SW 1271 (cell line): ENCODE results near the gene GPR137.

Experiments used
- DNase-seq, 2 experiments: peaks; one replicate each; lab custom pipeline; 2025; lab: John Stamatoyannopoulos, UW

The GPR137 gene

DNA sequence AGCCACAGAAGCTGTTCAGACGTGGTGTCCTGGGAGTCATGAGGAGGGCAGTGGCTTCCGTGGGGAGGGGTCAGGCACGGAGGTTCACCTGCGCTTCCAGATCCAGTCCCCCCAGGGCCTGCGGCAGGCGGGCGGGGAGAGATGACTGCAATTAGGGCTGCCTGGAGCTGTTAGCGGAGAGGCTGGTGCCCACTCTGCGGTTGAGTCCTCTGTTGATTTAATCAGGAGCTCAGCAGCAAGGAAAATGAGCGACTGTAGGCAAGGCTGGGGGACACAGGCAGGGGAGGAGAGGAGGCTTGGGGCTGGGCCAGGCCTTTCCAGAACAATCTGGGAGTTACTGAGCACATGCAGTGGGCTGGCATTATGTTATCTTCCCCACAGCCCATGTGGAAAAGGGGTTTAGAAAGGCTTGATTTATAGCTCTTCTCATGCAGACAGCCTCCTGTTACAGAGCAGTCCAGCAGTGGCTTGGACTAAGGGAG is 21.2 kb upstream of the GPR137 start:
- no peak for DNase-seq

DNA sequence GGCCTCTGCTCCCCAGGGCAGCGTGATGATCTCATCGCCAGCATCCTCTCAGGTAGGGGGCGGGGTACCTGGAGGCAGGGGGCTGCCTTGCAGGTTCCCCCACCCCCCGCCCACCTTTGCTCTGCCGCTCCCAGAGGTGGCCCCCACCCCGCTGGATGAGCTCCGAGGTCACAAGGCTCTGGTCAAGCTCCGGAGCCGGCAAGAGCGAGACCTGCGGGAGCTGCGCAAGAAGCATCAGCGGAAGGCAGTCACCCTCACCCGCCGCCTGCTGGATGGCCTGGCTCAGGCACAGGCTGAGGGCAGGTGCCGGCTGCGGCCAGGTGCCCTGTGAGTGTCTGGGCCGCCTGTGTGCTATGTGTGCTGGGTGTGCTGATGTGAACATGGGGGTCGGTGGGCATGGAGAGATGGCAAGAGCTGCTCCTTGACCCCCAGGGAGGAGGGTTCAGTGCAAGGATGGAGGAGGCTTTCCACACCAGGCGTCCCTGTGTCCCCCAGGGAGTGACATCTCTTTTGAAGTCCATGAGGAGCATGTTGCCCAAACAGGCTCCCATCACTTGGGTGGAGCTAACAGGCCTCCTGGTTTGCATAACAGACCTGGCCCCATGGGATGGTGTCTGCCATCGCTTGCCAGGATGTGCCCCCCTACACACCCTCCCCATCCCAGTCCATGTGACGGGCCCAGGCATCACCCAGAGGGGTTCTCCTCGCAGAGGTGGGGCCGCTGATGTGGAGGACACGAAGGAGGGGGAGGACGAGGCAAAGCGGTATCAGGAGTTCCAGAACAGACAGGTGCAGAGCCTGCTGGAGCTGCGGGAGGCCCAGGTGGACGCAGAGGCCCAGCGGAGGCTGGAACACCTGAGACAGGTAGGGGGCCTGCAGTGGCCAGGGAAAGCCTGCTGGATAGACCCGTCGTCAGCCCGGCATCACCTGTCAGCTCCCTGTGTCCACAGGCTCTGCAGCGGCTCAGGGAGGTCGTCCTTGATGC is 20.2 kb upstream of the GPR137 start:
- DNase-seq = no peak

DNA sequence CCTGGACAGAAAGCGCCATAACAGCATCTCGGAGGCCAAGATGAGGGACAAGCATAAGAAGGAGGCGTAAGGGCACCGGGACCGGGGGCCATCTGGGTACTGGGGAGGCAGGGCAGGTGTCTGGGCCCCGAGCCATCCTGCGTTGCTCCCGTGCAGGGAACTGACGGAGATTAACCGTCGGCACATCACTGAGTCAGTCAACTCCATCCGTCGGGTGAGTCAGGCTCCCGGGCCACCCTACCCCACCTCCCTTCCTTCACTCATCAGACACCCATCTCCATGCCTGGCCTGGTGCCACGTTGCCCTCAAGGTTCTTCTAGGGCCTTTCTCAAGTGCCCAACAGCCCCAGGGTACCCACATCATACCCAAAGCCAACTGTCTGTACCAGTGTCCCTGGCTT is 19.3 kb upstream of the GPR137 start:
- DNase-seq = no peak

DNA sequence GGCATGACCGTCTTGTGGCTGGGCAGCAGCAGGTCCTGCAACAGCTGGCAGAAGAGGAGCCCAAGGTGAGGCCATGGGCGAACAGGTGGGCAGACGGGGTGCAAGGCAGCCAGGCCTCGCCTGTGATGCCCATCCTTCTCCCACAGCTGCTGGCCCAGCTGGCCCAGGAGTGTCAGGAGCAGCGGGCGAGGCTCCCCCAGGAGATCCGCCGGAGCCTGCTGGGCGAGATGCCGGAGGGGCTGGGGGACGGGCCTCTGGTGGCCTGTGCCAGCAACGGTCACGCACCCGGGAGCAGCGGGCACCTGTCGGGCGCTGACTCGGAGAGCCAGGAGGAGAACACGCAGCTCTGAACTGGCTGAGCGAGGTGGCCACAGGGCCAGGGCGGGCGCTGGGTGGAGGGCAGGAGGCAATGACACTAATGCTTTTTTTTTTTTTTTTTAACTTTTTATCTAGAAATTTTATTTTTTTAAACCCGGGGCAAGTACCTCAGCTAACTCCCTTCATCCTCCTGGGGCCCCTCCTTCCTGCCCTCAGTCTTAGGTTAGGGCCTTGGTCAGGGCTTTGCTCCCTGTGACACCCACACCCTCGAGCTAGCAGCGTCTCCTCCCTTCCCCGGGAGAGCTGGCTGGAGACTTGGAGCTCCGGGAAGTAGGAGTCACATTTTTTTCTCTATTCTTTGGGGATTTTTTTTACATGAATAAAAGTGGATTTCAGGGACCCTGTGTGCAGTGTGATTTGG is 18.3 kb upstream of the GPR137 start:
- DNase-seq = no peak

DNA sequence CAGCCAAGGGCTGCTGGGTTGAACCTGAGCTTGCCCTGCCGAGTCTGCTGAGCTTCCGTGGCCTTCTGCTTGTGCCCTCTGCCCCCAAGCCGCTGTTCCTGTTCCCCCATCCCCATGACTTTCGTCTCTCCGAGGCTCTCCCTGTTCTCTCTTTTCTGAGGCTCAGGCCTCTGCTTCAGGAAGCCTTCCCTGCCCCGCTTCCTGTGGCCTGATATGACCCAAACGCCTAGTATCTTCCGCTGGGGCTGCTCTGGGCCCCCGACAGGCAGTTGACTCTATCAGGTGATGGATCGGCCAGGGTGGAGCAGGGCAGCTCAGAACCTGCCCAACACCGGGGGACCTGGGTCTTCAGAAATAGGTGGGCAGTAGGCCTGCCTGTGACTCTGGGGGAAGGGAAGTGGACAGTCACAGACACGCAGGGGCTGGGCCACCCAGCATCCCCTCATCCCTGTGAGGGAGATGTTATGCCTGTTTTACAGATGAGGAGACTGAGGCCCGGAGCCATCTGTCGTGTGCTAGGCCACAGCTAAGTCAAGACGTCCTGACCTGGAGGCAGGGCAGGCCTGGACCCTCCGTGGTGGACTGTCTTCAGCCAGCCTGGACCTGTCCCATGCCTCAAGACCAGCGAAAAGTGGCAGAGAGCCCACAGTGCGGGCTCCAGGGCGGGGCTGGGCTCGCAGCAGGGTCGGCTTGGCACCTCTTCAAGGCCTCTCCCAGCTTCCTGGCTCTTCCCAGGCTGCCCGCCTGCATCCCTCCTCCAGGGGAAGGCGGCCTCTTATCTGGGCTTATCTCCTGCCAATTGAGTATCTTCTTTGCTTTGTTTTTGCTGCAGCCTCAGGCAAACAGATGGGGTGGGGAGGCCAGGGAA is 17.4 kb upstream of the GPR137 start:
- DNase-seq = peak in 1 of 2 experiments; percentile 62

DNA sequence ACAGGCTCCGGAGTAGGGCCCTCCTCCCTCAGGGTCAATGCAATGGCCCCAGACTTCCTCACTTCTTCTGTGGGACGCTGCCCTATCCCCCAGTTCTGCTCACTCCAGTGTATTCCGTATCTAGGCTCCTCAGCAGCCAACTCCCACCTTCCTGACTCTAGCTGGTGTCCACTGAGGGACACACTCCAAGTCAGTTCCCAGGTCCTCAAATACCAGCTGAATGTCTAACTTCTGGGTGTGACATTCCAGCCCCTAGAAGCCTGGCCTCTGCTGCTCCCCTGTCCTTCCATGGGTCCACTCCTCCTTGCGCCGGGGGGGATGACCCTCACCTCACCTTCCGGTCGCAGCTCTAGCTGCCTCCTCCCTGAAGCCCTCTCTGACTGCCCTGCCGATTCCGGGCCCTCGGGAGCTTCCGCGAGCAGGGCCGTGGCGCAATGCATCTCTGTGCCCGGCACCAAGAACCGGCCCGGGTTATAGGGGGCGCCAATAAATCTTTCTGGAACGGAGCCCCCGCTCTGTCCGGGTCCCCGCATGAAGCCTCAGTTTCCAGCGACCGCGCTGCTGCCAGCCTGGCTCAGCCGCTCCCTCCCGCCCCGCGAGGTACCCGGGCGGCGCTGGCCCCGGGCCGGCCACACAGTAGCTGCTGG is 16.6 kb upstream of the GPR137 start:
- DNase-seq = peak; percentile 59 to 62

DNA sequence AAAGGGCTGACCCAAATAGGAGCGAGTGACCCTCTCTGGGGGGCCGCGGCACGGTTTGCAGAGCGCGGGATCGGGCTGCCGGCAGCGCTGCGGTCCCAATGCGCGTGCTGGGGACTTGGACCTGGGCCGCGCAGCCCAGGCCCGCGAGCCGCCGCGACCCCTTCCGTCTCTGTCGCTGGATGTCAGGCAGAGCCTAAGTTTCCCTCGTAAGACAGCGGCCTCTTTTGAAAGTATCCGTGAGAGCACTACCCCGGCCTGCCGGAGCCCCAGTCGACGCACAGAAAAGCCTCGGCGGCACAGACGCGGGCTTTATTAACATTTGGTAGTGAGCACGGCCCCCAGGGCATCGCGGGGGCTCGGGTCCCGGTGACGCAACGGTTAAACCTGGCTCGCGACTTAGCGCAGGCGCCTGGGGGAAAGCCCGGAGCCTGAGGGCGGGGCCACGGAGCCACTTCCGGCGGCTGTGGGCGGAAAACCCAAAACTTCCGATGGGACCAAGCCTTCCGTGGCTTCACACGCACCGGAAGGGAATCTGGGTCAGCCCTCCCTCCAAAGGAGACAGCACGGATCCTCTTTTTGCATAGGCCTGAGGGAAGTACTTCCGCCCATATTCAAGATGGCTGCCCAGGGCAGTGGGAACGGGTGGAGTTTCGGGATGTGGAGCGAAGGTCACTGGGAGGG is 16.0 kb upstream of the GPR137 start:
- DNase-seq = peak; percentile 98 to 99

DNA sequence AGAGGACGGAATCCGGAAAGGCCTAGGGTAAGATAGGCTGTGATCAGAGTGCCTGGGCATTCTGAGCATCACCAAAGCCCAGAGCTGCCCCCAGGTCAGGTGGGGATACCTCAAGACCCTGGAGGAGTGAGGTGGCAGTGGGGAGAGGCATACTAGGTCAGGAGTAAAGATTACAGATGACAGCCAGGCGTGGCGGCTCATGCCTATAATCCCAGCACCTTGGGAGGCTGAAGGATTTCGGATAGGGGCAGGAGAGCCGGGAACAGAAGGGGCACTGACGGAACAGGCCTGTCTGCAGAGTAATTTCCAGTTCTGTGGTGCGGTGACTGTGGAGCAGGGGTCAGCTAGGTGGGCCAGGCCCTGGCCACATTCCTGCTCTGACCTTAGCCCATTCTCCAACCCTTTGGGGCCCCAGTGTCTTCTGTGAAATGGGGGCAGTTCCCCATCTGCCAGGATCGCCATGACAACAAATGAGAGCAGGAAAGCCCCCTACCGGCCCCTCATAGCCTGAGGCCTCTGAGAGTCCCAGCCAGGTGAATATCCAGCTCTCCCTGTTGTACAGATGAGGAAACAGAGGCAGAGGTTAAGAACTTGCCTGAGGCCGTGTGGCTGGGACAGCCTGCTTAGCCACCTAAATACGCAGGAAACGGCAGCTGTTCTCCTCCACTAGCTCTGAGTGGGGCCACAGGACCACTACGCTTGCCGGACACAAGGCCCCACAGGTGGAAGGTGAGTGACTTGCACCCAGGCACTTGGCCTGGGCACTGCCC is 10.4 kb upstream of the GPR137 start:
- no peak for DNase-seq

DNA sequence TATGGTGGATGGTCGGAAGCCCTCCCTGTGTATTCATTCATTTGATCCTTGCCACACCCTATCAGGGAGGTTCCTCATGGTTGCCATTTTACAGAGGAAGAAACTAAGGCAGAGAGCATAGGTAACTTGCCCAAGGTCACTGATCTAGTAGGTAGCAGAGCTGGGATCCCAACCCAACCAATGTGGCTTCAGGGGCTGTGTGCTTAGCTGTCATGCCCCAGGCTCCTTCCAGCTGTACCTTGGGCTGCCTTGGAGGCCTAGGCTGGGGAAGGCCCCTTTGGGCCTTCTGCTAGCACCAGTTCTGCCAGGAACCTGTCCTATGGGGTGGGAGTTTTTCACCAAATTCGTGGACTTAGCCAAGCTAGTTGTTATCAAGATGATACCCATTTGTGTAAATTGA is 9.8 kb upstream of the GPR137 start:
- DNase-seq = no peak

DNA sequence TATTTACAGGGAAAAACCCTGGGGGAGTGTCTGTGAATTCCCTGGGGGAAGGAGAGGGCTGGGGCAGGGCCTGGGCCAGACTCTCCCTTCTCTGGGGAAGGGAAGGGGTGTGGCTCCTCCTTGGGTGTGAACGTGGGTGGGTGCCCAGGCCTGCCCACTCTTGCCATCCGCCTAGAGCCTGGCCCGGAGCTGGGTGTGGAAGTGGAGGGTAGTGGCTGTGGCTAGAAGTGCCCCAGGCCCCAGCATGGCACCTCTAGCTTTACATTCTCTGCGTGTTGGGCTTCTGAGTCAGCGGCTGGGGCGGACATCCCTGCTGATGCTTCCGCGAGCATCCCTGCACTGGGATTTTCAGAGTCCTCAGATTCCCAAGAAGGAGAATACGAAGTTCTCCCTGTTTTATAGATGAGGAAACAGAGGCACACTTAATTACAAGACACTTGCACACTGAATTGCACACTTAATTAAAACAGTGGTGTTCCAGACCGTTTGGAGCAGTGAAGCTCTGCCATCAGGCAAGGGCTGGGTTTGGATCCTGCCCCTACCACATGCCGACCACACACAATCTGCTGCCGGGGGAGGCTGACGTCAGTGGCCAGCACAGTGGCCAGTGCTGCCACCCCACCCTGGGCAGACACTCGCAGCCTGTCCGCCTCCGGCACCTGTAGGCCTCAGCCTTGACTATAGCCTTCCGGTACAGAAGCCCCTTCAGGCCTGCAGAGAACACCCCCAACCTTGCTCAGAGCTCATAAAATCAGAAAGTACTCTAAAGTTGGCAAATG is 8.8 kb upstream of the GPR137 start:
- DNase-seq = no peak

DNA sequence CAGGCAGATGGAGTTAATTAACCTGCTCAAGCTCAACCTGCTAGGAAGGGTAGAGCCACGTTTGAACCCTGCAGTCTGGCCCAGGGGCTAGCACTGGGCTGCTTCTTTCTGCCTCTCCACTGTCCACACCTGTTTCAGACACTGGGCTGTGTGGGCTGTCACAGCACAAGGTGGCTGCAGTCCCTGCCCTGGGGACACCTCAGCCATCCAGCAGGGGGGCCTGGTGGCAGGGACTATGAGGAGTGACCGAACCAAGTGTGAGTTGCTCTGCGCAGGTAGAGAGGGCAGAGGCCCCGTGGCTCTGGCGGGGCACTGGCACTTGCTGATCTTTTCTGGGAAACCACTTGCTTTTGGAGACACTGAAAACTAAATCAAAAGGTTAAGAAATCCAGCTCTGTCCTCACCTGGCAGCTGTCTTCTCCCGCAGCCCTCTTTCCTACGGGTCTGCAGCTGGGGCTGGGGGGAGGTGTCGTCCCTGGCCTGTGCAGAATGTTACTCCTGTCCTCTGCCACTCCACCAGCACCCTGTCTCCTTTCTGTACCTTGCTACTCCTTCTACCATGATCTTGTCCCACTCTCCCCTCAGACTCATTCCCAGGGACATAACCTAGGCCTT is 7.0 kb upstream of the GPR137 start:
- DNase-seq = no peak

DNA sequence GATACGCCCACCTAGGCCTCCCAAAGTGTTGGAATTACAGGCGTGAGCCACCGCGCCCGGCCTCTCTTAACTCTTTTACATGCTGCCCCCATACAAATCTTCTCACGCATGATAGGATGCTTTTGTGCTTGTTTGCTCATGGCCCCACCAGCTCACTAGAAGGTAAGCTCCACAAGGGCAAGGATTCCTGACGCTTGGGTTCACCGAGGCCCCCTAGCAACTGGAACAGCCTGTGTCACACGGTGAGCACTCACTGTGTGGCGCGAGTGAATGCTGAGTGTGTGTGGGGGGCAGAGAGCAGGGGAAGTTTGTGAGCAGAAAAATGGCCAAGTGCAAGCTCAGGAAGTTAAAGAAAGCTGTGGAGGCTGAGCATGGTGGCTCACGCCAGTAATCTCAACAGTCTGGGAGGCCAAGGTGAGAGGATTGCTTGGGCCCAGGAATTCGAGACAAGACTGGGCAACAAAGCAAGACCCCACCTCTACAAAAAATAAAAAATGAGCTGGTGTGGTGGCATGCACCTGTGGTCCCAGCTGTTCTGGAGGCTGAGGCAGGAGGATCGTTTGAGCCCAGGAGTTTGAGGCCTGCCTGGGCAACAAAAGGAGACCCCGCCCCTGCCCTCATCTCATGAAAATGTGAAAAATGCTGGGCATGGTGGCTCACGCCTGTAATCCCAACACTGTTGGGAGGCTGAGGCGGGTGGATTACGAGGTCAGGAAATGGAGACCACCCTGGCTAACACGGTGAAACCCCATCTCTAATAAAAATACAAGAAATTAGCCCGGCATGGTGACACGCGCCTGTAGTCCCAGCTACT is 3.5 kb upstream of the GPR137 start:
- no peak for DNase-seq

DNA sequence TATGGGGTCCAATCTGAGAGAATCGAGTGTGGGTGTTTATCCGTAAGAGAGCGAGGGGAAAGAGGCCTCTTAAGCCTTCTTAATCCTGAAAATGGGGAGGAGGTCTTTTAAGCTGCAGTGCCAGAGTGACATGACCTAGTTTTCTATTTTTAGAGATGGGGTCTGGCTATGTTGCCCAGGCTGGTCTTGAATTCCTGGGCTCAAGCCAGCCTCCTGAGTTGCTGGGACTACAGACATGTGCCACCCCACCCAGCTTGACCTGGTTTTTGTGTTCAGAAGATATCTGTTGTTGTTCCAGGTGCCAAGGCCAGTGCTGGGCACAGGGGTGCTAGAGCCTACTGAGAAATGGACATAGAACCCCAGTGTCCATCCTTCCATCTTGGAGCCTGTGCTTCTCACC is 2.6 kb upstream of the GPR137 start:
- no peak for DNase-seq

DNA sequence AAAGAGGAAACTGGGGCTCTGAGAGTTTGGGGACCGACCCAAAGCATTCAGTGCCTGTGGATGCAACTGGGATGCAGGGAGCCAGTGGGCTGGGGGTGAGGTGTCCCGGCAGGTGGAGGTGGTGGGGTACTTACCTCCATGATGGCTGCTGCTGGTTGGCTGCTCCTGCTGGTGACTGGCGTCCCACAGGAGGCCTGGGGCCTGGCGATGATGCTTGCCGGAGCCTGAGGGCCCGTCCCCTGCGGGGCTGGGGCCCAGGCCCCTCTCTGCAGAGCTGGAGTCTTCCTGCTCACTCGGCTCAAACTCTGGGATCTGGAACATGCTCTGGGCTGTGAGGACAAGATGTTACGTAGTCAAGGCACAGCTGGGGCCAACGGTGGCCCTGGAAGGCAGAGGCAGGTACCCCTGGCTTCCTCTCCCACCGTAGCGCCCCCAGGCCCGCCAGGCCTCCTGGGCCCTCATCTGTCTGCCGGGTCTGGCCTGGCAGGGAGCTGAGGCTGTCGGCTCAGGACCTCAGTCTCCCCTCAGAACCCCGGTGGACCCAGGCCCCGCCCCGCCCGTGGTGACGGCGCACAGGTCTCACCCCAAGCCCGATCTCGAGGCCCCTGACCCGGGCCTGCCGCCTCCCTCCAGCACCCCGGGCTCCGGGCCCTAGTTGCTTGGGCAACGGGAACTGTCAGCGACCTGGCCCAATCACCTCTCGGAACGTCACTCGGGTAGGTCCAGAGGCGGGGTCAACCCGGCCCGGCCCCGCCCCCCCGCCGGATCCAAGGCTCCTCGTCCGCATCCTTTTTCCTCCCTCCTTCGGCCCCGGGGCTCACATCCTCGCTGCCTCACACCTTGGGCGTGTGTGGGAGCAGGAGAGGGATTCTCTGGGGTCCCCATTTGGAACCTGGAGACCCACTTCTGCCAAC is 1.3 kb upstream of the GPR137 start, which contains the start of gene BAD:
BAD (minus strand) TSS at position 618 of the 914 bp plus-strand sequence; CDS start at position 321, 297 bp downstream.
- DNase-seq = peak; percentile 78 to 89

DNA sequence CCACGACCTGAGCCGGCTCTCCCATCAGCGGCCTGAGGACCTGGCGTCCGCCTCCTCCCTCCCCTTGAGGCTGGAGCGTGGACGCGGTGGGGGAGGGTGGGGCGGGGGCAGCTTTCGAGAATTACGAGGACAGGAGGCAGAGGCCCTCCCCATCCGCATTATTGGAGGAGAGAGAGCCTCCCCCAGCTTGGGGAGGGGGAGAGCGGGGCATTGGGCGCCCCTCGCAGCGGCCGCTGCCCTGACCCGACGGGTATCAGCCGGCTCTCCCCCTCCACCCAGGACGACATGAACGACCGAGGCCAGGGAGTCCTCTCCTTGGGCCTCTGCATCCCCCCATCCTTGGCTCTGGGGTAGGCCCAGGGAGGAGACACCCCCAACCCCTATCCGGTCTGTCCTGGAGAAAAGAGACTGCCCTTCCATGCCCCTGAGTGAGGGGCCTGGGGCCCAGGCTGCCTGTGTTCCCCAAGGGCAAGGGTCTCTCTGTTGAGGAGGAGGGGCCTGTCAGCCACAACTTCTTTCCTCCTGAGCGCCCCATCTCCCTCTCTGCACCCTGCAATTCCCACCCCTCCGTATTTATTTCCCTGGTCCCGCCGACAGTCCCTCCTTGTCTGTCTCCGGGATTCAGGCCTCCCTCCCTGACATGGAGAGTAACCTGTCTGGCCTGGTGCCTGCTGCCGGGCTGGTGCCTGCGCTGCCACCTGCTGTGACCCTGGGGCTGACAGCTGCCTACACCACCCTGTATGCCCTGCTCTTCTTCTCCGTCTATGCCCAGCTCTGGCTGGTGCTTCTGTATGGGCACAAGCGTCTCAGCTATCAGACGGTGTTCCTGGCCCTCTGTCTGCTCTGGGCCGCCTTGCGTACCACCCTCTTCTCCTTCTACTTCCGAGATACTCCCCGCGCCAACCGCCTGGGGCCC is 495 bp downstream of the GPR137 start:
- peak in 1 of 2 experiments; percentile 40 for DNase-seq

DNA sequence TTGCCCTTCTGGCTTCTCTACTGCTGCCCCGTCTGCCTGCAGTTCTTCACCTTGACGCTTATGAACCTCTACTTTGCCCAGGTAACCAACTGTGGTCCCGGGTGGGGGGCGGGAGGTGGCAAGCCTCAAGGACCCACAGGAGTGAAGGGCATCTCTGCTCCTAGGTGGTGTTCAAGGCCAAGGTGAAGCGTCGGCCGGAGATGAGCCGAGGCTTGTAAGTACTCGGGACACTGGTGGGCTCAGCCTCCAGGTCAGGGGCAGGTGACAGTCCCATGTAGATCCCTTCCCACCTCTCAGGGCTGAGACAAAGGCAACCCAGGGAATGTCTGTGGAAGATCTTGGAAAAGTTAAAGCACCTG is 1.1 kb downstream of the GPR137 start:
- DNase-seq = no peak
